Stimulated activated CD8-positive, alpha-beta memory T cell treated with anti-CD3 and anti-CD28 coated beads, Interleukin-15, amount 100 ng/mL, for 48 hours (primary cell): Measurements from ENCODE around the gene PLSCR3.

Experiments
- DNase-seq, 2 donors: peaks; one replicate each; pipeline ENCODE4 v3.0.0-alpha.2; 2020; ENCODE audit warnings: low read depth in 2 of 2

PLSCR3 gene

DNA sequence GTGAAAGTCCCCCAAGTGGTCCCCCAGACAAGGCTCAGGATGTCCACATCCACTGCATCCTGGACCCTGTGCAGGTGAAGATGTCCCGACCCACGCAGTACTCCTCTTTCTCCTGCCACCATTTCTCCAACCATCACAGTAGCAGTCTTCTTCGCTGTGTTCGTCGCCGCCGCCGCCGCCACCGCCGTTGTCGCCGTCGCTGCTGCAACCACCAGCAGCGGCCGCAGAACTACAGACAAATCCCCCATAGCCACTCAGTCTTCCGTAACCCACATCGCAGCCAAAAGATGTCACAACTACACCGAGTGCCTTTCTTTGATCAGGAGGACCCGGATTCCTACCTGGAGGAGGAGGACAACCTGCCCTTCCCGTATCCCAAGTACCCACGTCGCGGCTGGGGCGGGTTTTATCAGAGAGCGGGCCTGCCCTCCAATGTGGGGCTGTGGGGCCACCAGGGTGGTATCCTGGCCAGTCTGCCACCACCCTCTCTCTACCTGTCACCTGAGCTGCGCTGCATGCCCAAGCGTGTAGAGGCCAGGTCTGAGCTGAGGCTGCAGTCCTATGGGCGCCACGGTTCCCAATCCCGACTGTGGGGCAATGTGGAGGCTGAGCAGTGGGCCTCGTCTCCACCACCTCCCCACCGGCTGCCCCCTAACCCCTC, 32.0 kb upstream of the PLSCR3 start:
- no peak for DNase-seq

DNA sequence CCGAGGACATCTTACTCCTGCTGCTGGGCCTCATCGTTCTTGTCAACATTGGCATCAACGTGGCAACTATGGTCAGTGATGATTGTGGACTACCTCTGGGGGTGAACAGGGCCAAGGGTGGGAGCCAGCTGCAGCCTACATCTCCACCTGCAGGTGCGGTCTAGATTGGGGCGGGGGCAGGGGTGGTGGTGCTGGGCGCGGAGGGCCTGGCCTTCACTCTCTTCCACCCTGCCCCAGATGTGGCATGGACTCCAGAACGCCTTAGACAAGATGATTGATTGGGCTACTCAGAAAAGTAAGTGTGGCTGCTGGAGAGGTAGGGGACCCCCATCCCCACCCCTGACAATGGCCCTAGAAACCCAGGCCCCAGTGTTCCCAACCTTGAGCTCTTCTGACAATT, 31.4 kb upstream of the PLSCR3 start:
- DNase-seq, result no peak

DNA sequence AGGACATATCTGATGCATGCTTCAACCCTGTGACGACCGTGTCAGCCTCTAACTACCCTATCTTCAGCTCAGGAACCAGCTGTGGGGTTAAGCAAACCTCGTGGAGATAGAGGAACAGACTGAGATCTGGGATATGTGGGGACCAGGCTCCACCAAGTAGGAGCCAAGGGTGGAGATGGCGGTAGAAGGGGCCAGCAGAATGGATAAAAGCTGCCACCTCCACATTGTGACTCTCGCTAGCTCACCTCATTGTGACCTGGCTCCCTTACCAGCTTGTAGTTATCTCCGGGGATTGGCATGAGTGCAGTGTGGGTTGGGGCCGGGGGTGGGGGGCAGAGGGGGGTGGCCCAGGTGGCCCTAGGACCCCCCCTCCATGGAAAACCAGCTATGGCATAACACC, 31.0 kb upstream of the PLSCR3 start, which contains the start of gene SPEM2:
Gene SPEM2 (plus strand): TSS at position 301 of the 400 bp plus-strand sequence. CDS start 73 bp downstream, at position 374.
- DNase-seq, result no peak

DNA sequence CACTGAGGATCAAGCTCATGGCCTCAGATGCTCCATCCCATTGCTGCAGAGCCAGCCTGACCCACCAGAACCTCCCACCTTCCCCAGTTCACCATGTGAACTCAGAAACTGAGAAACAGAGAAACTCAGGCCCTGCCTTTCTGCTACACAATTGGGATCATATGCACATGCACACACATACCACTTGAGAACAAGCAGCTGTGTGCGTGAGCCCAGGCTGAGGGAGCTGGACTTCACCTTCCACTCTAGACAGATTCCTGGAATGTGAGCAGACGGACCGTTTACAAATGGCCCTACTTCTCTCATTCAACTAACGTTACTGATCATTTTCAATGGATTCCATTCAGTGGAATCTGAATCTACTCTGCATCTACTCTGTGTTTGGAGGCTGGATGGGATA, 29.4 kb upstream of the PLSCR3 start:
- no peak for DNase-seq

DNA sequence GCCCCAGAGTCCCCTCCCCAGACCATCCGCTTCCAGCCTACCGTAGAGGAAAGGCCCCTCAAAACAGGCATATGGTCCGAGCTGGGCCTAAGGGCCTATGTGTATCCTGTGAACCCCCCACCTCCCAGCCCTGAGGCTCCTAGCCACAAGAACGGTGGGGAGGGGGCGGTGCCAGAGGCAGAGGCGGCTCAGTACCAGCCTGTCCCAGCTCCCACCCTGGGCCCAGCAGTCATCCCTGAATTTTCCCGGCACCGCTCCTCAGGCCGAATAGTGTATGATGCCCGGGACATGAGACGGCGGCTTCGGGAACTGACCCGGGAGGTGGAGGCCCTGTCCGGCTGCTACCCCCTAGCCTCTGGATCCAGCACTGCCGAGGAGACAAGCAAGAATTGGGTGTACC, 26.9 kb upstream of the PLSCR3 start:
- DNase-seq, result no peak

DNA sequence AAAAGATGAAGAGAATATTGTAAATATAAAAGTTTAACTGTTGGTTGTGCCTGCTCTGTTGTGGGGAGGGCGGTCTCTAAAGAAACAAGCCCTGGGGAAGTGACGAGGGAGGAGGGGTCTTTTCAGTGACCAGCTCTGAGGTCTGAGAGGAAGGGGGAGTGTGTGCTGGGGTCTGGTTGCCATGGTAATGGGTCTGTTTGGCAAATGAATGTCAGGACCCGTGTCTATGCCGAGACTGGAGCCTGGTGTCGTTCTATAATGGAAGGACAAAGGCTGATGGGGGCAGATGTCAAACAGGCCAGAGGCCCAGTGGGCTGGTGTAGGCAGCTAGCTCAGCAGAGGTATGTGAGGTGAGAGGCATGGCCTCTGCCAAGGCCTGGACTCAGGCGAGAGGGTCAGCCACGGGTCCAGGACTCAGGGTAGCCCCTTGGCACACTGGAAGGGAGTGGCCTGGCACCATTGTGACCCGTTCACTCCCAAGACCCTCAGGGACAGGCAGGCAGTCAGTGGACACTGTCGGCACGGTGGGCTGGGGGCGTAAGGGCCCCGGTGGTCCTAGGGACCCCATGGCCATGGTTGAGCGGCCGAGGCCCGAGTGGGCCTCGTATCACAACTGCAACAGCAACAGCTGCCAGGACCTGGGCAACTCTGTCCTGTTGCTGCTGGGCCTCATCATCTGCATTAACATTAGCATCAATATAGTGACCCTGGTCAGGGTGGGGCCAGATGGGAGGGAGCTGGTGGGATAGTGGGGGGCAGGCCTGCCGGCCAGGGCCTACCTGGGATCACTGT, 25.7 kb upstream of the PLSCR3 start, which contains the start of gene SPEM1:
Gene SPEM1 (plus strand): TSS at position 506 of the 792 bp plus-strand sequence. CDS start 61 bp downstream, at position 567.
- DNase-seq, result no peak

DNA sequence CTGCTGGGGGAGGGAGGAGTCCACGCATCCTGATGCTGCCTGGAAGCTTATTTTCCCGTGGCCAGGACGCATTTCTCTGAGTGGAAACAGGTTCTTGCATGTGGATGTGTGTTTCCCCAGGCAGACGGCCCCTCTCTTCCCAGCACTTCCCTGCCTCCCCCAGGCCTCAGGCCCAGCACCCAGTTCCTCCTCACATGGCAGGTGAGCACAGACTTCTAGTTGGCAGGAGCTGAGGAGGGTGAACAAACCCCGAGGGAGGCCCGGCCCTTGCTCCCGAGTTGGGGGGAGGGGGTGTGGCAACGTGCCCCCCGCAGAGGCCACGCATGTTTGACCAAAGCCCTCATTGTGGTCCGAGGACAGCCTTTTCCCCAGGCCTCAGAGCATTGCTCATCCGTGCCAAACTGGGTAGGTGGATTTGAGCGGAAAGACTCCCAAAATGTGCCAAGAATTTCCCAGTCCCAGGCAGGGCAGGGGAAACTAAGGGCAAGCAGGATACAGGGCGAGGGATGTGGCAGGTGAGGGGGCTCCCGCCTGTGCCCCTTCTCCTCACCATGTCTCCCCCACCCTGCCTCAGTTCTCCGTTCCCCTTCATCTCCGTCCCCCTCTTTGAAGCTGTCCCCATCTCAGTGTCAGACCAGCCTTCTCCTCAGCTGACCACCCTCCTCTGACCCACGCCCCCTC, 24.3 kb upstream of the PLSCR3 start:
- DNase-seq, result no peak

DNA sequence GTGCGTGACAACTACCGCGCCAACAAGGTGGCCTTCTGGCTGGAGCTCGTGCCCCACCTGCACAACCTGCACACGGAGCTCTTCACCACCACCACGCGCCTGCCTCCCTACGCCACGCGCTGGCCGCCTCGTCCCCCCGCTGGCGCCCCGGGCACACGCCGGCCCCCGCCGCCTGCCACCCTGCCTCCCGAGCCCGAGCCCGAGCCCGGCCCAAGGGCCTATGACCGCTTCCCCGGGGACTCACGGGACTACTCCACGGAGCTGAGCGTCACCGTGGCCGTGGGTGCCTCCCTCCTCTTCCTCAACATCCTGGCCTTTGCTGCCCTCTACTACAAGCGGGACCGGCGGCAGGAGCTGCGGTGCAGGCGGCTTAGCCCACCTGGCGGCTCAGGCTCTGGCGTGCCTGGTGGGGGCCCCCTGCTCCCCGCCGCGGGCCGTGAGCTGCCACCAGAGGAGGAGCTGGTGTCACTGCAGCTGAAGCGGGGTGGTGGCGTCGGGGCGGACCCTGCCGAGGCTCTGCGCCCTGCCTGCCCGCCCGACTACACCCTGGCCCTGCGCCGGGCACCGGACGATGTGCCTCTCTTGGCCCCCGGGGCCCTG, 22.8 kb upstream of the PLSCR3 start:
- DNase-seq, result no peak

DNA sequence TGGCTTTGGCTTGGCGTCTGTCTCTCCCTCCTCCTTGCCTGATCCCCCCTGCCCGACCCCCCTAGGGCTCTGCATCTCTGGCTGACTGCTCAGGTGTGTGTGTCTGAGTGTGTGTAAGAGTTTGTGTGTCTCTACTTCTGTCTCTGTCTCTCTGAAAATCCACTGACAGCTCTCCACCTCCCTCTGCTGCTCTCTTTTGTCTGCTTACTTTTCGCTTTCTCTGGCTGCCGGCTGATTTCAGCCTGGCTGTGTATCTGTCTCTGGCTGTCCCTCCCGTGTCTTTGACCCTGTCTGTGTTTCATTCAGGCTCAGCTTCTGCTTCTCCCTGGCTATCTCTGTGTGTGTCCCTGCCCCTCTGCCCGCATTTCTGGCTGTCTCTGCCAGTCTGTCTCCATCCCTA, 22.0 kb upstream of the PLSCR3 start:
- no peak for DNase-seq

DNA sequence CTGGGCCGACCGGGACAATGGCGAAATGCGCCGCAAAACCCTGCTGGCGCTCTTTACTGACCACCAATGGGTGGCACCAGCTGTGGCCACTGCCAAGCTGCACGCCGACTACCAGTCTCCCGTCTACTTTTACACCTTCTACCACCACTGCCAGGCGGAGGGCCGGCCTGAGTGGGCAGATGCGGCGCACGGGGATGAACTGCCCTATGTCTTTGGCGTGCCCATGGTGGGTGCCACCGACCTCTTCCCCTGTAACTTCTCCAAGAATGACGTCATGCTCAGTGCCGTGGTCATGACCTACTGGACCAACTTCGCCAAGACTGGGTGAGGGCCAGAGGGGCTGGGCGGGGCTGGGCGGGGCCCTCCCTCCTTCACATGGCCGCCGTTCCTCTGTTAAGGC, 21.5 kb upstream of the PLSCR3 start:
- DNase-seq, result no peak

DNA sequence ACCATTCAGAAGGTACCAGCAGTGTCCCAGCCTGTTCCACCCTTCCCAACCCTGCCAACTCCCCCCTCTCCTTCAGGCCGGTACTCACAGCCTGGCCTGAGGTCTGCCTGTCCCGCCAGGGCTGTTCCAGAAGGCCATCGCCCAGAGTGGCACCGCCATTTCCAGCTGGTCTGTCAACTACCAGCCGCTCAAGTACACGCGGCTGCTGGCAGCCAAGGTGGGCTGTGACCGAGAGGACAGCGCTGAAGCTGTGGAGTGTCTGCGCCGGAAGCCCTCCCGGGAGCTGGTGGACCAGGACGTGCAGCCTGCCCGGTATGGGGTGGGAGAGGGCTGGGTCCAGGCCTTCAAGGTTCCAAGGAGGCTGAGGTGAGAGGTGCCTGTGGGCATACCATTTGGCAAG, 20.5 kb upstream of the PLSCR3 start:
- no peak for DNase-seq

DNA sequence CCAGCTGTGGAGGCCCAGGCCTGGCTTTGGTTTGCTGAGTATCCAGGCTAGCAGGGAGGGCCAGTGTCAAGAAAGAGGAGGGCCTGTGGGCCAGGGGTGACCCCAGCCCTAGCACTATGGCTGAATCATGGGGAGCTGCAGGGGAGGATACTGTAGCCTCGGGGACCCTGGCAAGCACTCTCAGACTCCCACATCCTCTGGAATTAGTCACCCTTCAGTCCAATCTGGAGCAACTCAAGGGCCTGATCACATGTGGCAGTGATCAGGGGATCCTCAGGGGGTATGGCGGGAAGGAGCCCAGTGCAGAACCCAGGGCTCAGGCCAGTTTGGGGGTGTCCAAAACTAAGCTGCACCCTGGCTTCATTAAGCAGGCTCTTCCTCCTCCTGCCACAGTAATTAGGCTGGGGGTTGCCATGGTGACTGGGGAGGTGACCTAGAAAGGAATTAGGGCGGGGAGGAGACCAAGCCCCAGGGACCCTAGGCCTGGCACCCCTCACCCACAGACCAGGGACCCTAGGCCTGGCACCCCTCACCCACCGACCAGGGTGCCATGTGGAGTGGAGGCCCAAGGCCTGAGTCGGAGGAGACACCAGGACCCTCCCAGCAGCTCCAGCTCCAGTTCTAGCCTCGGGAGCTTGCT, 19.1 kb upstream of the PLSCR3 start:
- DNase-seq, result no peak

DNA sequence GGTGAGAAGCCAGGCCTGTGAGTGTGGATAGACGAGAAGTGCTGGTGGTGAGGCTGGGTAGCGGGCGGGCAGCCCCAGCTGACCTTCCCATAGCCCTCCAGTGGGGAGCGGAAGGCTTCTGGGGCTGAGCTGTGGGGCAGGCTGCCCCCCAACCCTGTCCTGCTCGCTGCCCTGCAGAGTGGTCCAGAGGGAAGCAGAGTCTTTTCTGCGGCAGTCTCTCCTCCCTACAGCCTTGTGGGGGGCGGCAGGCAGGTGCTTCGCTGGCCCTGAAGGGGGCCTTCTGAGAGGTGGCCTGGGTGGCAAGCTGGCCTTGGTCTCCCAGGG, 17.1 kb upstream of the PLSCR3 start:
- DNase-seq, result no peak

DNA sequence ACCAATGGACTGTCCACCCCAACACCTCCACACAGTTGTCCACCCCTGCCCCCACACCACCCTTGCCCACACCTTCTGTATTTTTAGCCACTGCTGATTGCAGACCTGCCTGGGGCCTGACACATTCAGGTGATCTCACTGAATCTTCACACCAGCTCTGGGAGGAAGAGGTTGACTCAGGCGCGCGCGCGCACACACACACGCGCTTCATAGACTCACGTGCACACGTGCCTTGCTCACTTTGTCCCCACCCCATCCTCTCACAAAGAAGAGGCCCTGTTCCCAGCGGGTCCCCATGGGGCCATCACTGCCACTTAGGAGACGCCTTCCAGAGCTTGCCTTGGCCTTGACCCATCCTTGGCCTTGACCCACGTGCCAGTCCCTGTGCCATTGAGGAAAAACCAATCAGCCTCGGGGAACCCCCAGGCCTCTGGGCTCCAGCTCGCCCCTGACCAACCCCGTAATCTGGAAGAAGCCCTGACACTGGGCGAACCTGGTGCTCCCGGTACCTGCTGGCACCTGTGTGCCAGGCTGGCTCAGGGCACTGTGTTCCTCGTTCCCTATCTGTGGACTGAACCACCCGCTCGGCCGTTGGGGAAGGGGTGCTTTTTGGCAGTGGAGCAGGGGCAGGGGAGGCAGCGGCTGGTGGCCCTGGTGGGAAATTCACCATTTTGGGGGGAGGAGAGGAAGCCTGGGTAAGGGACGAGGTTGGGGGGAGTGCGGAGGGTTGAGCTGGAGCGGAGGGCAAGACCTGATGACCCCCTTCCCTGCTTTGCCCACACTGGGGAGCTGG, 16.5 kb upstream of the PLSCR3 start:
- no peak for DNase-seq

DNA sequence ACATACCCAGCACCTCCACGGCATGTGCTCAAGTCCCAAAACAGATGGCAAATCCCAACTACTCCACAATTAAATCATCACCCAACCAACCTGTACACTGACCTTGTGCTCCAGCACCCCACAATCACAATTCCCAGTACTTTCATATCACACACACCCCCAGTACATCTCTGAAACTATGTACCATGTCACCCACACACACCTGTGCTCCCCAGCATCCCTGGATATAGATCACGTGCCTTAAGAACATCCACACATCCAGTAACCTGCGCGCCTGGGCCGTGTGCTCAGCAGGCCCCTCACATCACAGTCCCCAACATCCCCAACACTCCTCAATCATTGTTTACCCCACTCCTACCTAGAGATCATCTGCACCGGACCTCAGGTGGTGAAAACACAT, 15.4 kb upstream of the PLSCR3 start:
- no peak for DNase-seq

DNA sequence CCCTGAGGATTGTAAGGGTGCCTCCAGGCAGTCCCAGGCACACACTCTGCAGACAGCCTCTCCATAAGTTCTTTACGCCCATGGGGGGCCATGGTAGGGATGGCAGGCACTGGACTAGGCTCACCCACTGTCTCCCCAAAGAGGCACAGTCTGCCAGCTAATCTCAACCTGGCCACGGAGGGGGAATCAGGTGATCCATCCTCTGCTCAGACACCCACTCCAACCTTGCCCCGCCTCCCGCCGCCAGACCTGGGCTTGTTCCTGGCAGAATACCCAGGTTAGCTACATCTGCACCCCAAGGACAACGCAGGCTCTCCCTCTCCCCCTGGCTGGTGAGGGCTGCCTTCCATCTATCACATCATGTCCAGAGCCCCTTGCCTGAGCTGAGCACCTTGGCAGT, 14.5 kb upstream of the PLSCR3 start:
- no peak for DNase-seq

DNA sequence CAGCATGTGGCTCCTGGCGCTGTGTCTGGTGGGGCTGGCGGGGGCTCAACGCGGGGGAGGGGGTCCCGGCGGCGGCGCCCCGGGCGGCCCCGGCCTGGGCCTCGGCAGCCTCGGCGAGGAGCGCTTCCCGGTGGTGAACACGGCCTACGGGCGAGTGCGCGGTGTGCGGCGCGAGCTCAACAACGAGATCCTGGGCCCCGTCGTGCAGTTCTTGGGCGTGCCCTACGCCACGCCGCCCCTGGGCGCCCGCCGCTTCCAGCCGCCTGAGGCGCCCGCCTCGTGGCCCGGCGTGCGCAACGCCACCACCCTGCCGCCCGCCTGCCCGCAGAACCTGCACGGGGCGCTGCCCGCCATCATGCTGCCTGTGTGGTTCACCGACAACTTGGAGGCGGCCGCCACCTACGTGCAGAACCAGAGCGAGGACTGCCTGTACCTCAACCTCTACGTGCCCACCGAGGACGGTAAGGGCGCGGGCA, 14.0 kb upstream of the PLSCR3 start:
- no peak for DNase-seq

DNA sequence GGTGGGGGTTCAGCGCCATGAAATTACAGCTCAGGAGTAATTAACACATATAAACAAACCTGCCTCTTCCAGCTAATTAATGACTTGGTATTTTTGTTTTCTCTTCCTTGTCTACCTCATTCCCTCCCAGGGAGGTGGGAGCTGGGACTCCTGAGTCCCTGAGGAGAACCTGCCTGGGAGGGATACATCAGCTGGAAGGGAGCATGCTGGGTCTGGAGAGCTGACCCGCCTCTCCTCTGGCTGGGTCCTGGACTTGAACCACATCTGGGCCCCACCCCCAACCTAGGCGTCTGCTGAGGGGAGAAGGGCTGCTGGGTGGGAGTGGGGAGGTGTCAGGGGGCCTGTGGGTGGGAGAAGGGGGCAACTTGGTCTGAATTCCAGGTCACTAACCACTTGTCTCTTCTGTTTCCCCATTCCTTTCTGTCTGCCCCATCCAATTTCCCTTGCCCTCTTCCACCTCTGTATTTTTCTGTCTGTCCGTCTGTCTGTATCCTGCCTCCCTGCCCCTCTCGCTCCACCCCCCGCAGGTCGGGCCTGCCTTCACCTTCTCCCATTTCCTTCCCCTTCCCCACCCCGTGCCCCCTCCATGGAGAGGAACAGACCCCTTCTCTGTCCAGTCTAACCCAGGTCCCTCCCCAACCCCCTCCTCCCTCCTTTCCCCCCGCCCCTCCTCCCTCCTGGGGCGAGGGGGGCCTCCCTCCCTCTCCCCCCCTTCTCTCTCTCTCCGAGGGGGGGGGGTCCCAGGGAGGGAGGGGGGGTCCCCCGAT, 13.3 kb upstream of the PLSCR3 start, which contains the start of gene NLGN2:
Gene NLGN2 (plus strand): TSS at position 361 of the 767 bp plus-strand sequence. CDS start 411 bp downstream, outside the sequence.
- DNase-seq, result no peak

DNA sequence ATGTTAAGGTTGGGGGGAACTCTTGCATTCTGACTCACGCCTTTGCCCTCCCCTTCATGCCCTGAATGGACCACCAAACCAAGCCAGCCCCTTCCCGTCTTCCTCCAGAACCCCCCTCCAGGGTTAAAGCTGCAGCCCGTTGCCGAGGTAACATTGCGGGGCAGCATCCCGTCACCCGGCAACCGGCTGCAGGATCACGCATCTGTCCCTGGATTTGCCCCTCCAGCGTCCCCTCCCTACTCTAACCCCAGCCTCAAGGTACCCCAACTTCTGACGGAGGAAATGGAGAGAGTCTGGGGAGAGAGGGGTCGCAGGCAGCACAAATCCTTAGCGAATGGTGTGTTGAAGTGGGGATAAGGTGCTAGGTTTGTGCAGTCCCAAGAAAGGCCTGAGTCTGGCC, 12.8 kb upstream of the PLSCR3 start:
- no peak for DNase-seq

DNA sequence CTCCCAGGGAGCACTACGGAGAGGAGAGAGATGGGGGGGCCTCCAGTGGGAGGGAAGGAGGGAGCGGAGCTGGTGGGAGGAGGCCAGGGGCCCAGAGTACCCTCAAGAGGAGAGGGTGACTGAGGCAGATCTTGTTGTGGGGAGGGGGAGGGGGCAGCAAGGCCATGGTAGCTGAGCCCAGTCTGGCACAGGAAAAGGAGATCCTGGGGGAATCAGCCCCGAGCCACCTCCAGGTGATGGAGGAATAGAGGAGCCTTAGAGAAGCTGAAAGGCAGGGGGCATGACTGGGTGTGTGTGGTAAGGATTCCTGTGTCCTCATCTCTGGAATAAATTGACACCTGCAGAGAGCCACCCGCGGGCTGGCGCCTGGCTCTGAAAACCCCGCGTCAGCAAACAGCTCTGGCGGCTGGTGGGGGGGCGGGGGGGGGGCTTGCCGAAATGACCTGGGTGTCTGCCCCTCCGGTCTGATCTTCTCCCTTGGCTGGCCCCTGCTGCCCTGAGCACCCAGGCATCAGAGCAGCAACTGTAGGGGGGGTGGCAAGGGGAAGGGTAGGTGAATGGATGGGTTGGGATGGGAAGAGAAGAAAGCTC, 12.0 kb upstream of the PLSCR3 start:
- DNase-seq, result no peak
